IPS DF 6.9 (cell line): ENCODE measurements around the gene ETS2.

Experiments
- DNase-seq: peaks from one replicate; pipeline ENCODE4 v3.0.0-alpha.2; 2013; ENCODE audit warnings: low read depth, low spot score
- H3K27ac ChIP-seq: one replicate; pipeline ENCODE4 v1.5.1; 2013; ENCODE audit warnings: low read length, control low read depth
- H3K27me3 ChIP-seq: 2 replicates; pipeline ENCODE4 v1.6.1; 2013; ENCODE audit warnings: mild to moderate bottlenecking, low read length; ENCODE audit not compliant: control insufficient read depth, insufficient read depth
- H3K36me3 ChIP-seq: 2 replicates; pipeline ENCODE4 v1.6.1; 2013; ENCODE audit warnings: low read length; ENCODE audit not compliant: control insufficient read depth, insufficient read depth
- H3K4me1 ChIP-seq: 2 replicates; pipeline ENCODE4 v1.6.1; 2013; ENCODE audit warnings: low read length; ENCODE audit not compliant: control insufficient read depth, insufficient read depth
- H3K4me3 ChIP-seq: 2 replicates; pipeline ENCODE4 v1.5.1; 2013; ENCODE audit warnings: mild to moderate bottlenecking, low read length
- H3K9me3 ChIP-seq: 2 replicates; pipeline ENCODE4 v1.6.1; 2013; ENCODE audit warnings: low read length, inconsistent platforms; ENCODE audit not compliant: control insufficient read depth, insufficient read depth
- WGBS: extraction: QIAGEN DNeasy Blood & Tissue Kit; methylation state at CpG from one replicate; pipeline ENCODE4 v1.1.7; 2013; ENCODE audit warnings: mixed read lengths, missing lambda C conversion rate; ENCODE audit not compliant: insufficient read length, insufficient coverage; 5-methylcytosine and 5-hydroxymethylcytosine counted together

The ETS2 gene

DNA sequence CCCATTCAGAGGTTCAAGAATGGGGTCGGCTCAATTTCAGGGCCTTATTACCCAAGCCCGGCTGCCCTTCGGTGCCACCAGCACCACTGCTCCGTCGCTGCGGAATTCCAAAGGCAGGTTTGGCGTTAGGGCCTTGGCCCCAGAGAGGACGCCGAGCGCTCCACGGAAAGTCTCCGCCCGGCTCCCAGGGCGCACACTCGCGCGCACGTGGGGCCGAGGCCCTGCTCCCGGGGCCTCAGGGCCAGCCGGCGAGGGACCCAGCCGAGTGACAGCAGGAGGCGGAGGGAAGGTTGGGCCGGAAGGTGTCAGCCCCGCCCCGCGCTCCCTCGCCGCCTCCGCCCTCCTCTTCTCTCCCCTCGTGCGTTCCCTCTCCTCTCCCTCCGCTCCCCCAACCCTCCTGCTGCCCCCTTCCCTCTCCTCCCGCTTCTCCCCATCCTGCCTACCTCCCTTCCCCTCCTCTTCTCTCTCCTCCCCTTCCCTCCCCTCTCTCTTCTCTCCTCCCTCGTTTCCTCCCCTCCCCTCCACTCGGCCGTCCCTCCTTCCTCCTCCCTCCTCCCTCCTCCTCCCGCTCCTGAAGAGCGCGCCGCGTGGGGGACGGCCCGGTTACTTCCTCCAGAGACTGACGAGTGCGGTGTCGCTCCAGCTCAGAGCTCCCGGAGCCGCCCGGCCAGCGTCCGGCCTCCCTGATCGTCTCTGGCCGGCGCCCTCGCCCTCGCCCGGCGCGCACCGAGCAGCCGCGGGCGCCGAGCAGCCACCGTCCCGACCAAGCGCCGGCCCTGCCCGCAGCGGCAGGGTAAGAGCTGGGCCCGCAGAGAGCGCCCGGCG lies at the start of gene ETS2:
TSS of gene ETS2 (plus strand) at position 602 of the 825 bp plus-strand sequence. CDS start 4,106 bp downstream, outside the sequence.
- Histone ChIP-seq H3K4me1 (peaks cover 9% of the 10 kb centered on the region), H3K9me3 (no peaks in the 10 kb centered on the region), H3K4me3 (peak within 1 kb of the TSS; percentile 97), H3K27ac (no peak within 1 kb of the TSS), H3K36me3 (no peaks in the 10 kb centered on the region), H3K27me3 (no peaks in the 10 kb centered on the region)
- DNase-seq = peak; percentile 67
- WGBS = no CpG with 5 or more reads among the region's 76 CpGs

DNA sequence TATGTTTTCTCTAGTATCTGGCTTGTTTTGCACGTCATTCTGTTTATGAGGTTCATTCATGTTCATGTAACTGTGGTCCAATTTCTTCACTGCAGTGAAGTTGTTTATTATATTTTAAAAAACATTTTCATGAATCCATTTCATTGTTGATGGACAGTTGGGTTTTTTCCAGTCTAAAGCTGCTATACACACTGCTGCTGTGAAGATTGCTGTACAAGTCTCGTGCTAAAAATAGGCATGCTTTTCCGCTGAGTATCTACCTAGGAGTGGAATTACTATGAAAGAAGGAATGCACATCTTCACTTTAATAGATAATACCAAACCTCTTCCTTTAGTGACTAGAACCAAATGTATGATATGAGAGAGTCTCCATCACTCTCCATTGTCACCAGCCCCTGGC lies 49.0 kb upstream of the ETS2 start:
- Histone ChIP-seq H3K27ac (no peak overlapping the region), H3K9me3 (no peaks in the 10 kb centered on the region), H3K27me3 (no peaks in the 10 kb centered on the region), H3K36me3 (no peaks in the 10 kb centered on the region), H3K4me1 (no peaks in the 10 kb centered on the region), H3K4me3 (no peak overlapping the region)
- WGBS = no CpG with 5 or more reads among the region's 3 CpGs
- DNase-seq = no peak

DNA sequence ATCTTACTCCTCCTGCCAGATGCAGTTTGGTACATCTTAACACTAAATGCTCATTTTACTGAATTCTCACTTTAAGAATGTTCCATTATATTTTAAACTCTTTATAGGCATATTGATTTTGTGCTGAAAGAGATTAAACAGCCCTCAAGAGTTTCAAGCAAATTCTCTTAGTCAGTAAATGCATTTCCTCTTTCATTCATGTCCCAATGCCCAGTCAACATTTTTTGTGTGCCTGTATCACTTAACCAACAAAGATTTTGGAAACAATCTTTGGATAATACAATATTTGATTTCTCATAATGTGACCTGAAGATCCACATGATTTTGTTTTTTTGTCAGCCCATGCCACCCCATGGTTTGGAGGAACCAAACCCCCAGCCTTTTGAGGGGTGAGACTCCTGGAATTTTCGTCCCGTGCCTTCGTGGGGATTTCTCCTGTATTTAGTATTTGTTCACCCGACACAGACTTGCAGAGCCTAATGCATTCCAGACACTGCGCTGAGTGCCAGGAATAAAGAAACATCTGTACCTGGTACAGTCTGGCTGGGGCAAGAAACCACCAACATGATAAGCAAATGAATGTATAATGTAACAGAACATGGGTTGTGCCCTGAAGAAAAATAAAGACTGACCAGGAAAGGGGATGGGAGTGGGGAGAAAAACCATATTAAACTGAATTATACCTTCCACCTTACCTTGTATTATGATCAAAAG lies 47.1 kb upstream of the ETS2 start:
- WGBS = no CpG with 5 or more reads among the region's 5 CpGs
- no peaks in the 10 kb centered on the region for H3K4me1 ChIP-seq
- no peak for DNase-seq
- H3K4me3 ChIP-seq = no peak overlapping the region
- H3K36me3 ChIP-seq = no peaks in the 10 kb centered on the region
- no peak overlapping the region for H3K27ac ChIP-seq
- no peaks in the 10 kb centered on the region for H3K9me3 ChIP-seq
- H3K27me3 ChIP-seq = no peaks in the 10 kb centered on the region

DNA sequence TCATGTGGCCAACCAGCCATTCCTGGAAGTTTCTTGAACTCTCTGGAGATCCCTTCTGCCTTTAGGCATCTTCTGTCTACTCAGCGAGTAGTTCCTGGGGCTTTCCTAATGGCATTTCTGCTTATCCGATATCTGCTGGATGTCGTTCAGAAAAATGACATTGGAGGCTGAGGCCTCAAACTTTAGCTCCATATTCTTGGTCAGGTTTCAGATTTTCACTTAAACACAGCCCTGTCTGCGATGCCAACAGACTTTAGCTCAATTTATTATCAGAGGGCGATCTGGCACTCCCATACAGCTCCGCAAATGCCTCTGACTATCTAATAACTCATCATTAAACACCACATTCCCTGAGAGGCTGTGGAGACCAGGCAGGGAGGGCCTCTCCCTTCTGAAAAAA lies 46.3 kb upstream of the ETS2 start:
- Histone ChIP-seq H3K36me3 (no peaks in the 10 kb centered on the region), H3K27me3 (no peaks in the 10 kb centered on the region), H3K4me3 (no peak overlapping the region), H3K4me1 (no peaks in the 10 kb centered on the region), H3K9me3 (no peaks in the 10 kb centered on the region), H3K27ac (no peak overlapping the region)
- WGBS = no CpG with 5 or more reads among the region's 6 CpGs
- no peak for DNase-seq

DNA sequence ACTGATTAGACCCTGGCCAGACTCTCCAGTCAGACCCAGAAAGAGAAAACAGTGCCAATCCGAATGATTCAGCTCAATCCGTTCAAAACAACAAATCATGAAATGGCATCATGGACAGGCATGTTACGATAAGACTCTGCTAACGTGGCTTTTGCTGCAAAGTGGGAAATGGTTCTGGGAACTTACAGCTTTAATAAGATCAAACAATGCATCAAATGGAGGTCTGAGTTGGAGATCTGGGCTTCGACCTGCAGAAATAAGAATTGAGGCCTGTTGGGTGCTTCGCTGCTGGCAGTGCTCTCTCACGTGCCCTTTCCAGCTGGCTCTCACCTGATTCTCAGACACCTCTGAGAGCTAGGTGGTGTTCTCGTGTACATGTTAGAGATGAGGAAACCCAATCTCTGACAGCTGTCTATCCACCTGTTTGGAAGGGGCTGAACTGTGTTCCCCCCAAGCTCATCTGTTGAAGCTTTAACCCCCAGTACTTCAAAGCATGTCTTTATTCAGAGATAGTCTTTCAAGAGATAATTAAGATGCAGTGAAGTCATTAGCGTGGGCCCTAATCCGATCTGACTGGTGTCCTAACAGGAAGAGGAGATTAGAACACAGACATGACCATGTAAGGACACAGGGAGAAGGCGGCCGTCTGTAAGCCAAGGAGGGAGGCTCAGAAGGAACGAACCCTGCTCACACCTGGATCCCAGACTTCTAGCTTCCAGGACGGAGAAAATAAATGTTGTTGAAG lies 45.5 kb upstream of the ETS2 start:
- H3K36me3 ChIP-seq = no peaks in the 10 kb centered on the region
- WGBS = no CpG with 5 or more reads among the region's 14 CpGs
- no peaks in the 10 kb centered on the region for H3K9me3 ChIP-seq
- H3K27ac ChIP-seq = no peak overlapping the region
- H3K4me1 ChIP-seq = no peaks in the 10 kb centered on the region
- H3K27me3 ChIP-seq = no peaks in the 10 kb centered on the region
- no peak for DNase-seq
- no peak overlapping the region for H3K4me3 ChIP-seq

DNA sequence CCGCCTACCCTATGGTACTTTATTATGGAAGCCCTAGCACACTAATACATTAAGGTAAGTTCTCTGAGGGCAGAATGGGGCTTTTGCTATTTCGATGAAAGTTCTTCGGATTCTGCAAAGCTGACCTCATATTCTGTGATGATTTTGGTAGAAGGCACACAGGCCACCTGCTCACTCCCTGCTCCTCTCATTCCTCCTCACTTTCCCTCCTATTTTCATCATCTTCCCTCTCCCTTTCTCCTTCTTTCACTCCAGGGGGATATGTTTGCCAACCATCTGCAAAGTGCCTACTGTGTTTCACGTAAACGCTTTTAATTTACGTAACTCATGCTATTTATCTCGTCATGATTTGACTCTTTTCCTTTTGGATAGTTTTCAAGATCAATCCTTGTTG lies 45.0 kb upstream of the ETS2 start:
- no peaks in the 10 kb centered on the region for H3K27me3 ChIP-seq
- DNase-seq = no peak
- WGBS = no CpG with 5 or more reads among the region's 7 CpGs

DNA sequence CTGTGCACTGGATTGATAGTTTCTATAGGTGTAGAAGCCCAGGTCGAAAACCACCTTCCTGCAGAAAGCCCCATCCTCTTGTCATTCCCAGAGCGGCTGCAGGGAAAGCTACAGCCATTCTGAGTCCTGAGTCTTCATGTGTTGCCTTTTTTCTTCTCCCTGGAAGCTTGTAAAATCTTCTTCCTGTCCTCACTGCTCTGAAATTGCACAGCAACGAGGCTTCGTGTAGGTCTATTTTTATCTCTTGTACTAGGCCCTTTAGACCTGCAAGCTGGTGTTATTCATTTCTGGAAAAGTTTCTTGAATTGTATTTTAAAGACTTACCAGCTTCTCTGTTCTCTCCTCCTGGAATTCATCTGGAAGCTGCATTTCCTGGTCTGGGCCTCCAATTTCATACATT lies 44.2 kb upstream of the ETS2 start:
- Histone ChIP-seq H3K36me3 (no peaks in the 10 kb centered on the region), H3K27me3 (no peaks in the 10 kb centered on the region), H3K27ac (no peak overlapping the region), H3K9me3 (no peaks in the 10 kb centered on the region), H3K4me3 (no peak overlapping the region), H3K4me1 (no peaks in the 10 kb centered on the region)
- no peak for DNase-seq
- WGBS = no CpG with 5 or more reads among the region's 4 CpGs

More for the DNA sequence above, 45.0 kb upstream of the ETS2 start:
- H3K27ac ChIP-seq = no peak overlapping the region
- H3K9me3 ChIP-seq = no peaks in the 10 kb centered on the region
- H3K36me3 ChIP-seq = no peaks in the 10 kb centered on the region
- no peak overlapping the region for H3K4me3 ChIP-seq
- no peaks in the 10 kb centered on the region for H3K4me1 ChIP-seq

DNA sequence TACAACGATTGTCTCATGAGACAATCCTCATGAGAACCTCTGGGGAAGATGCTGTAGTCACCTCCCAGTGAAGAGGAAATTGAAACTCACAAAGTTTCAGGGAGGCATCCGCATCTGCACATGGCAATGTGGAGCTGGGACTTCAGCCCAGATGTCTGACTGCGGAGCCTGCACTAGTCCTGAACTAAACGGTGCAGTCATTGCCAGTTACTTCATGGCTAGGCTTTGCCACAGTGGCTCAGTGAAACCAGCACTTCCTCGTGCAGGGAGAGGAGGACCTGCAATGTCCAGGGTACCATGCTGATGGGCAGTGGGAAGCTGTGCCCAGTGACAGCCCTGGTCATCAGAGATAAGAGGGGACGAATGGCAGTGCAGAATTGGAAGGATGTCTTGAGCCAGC lies 40.7 kb upstream of the ETS2 start:
- Histone ChIP-seq H3K4me1 (no peaks in the 10 kb centered on the region), H3K4me3 (no peak overlapping the region), H3K27me3 (no peaks in the 10 kb centered on the region), H3K9me3 (no peaks in the 10 kb centered on the region), H3K27ac (no peak overlapping the region), H3K36me3 (no peaks in the 10 kb centered on the region)
- DNase-seq = no peak
- WGBS = no CpG with 5 or more reads among the region's 6 CpGs

DNA sequence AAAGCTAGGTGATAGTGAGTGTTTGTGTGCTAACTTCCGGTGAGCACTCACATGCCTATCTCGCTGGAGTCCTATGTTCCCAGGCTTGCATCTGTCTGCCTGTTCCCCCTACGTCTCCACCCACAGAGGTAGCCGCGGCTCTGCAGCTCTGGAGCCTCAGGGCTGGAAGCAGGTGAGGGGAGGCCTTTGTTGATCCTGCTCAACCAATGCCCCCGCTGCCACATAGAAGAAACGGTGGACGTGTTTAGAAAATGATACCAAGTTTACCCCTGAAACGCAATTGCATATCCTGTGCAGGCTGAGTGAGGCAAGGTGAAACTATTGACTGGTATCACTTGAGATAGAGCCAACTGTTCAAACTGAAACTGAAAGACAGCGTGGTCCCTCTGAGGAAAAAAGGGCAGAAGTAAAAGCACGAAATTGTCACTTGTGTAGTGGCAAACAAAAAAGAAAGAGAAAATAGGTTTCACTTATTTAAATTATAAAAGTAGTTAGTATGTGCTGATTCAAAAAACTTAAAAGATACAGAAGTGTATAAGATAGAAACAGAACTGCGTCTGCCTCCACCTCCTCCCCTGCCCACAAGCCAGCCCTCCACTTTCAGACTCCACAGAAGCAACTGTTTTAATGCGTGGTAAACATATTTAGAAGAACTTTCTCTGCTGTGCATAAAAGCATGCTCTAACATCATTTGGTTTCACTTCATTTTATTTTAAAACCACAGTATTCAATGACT lies 38.6 kb upstream of the ETS2 start:
- DNase-seq = no peak

More for the DNA sequence above, 38.6 kb upstream of the ETS2 start:
- Histone ChIP-seq H3K27ac (no peak overlapping the region), H3K36me3 (no peaks in the 10 kb centered on the region), H3K4me3 (no peak overlapping the region), H3K4me1 (no peaks in the 10 kb centered on the region), H3K27me3 (no peaks in the 10 kb centered on the region), H3K9me3 (no peaks in the 10 kb centered on the region)
- no CpG with 5 or more reads among the region's 13 CpGs for WGBS
